NCI-H226 (cell line): ENCODE results near the gene PIK3R1.

Experiments used
- DNase-seq: peaks from one replicate; pipeline ENCODE4 v3.0.0-alpha.2; 2015

The PIK3R1 gene

DNA sequence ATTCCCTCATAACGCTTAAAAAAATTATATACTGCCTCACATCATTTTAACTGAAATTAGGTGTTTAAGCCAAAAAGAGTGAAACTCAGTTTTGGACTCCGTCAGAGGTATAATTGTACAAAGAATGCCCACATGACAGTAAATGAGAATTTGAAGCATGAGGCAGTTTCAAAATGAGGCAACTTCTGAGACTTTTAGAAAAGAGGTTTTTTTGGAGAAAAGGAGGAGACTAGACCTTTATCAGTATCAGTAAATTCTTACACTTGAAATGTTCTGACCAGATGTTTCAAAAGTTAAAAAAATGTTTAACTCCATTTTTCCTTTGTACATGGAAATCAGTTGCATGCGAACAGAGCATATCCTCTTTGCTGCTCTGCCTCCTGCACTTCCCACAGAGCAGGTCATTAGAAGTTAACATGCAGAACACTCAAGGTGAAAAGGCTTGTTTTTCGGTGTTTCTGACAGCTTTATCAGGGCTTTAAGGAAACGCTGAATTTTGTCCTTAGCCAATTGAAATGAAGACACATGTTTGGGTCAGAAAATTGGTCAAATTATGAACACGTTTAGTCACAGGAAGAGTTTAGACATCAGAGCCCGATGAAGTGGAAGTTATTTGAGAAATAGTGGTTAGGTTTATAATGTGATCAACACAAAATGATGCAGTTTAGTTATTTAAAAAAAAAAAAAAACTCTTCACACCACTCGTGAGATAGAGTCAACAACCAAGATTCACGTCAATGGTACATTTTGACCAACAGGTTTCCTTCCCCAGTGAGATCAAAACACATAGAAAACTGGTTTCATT, 59.5 kb downstream of the PIK3R1 start:
- no peak for DNase-seq

DNA sequence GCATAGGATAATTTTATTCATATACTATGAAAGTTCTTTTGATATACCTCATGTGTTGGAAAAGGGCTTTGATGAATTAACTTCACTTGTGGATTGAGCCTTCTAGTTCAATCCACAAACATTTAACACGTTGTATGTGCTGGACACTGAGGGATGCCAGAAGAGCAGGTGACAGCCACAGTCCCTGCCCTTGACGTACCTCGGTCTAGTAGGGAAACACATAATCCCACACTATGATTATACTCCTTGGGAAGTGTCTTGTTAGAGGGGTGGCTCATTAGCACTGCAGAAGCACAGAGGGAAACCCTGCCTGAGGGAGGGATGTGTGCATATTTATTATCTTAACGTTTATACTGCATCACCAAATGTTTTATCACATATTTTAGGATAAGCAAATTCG, 61.2 kb downstream of the PIK3R1 start:
- DNase-seq: no peak

DNA sequence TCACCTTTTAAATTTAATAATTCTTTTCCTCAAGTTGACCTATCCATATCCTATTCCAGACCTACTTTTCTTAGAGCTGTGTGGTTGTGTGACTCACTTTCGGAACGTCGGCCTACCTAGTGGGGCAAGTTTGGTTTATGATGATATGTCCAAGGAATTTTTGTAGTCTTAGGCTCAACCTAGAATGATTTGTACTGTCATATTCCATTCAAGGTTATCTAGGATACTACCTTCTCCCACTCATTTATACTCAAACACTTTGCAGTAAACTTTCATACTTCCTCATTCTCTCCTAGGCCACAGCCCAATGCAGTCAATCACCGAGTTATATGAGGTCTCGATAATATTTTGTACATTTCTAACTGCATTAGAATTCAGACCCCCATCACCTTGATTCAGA, 61.9 kb downstream of the PIK3R1 start:
- DNase-seq: peak; percentile 95

DNA sequence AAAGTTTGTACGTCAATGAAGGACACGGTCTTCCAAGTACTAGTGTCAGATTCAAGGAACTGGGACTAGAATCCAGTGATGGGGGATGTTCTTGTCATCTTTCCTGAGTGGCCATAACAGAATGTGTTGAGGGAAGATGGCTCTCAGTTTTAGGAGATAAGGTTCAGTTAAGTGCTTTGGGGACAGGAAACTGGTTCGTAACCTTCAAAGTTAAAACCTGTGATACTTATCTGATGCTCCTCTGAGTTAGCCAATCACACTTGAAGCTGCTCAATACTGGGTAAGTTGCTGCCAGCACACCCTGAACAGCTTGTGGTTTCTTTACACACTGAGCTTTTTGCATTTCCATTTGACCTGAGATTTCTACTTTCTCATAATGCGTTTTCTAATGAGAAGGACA, 64.4 kb downstream of the PIK3R1 start:
- DNase-seq: no peak

DNA sequence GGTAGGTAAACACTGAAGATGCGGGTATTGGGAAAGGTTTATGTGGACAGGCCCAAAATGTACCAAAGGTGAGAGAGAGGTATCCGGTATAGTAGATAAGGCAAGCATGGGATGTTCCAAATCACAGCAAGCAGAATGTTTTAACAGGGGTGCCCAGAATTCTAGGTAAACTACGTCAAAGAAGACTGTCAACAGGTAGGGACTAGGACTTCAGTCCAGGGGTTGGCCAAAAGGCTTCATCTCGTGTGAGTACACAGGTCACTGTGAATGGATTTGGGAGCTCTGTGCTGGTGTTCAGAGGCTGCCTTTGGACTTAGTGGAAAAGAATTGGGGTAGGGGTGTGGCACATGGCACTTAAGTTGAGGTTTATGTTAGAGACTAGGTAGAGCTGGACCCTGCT, 66.4 kb downstream of the PIK3R1 start:
- no peak for DNase-seq

DNA sequence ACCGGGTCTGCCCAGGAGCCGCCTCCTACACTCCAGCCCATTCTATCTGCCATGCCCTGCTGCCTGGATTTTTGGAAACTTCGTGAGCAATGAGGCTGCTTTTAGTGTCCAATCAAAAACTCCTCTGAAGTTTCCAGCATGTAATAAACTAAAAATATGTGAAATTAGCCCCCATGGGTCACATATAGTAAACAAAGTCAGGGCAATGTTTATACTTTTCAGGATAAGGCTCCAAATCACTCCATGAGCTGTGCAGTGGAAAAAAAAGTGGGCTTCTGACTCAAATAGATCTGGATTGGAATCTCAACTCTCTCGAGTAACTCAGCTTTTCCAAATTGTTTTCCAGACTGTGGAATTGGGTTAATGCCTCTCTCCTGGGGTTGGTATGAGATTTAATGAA, 68.2 kb downstream of the PIK3R1 start:
- no peak for DNase-seq

DNA sequence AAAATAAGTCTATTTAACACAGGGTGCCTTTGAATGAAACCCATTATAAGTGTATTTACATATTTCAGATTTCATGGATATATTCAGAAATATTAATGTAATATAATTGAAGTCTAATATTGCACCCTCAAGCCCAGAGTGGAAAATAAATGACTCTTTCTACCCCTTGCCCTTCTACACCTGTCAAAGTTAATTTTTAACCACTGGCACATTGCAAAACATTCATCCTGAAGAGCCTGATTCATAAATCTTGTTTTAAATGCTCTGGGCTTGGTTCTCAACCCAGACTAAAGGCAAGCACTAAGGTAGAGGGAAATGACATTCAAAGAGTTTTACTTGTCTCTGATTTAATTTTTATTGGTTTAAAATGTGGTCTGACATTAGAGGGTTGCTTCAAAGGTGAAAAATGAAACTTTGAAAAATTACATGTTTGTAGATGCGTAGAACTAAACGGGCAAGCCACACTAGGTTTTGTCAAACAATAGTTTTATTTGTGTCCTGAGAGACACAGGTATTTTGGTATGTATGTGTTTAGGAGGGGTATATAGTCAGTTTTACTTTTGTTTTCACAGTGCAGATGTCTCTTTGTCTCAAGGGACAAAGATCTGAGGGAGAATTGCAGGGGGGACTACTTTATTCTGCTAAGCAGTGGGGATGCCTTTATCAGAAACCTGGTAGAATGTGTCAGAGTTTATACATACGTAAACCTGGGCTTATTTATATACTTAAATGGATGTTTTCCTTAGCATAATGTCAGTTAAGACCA, 69.7 kb downstream of the PIK3R1 start:
- no peak for DNase-seq

DNA sequence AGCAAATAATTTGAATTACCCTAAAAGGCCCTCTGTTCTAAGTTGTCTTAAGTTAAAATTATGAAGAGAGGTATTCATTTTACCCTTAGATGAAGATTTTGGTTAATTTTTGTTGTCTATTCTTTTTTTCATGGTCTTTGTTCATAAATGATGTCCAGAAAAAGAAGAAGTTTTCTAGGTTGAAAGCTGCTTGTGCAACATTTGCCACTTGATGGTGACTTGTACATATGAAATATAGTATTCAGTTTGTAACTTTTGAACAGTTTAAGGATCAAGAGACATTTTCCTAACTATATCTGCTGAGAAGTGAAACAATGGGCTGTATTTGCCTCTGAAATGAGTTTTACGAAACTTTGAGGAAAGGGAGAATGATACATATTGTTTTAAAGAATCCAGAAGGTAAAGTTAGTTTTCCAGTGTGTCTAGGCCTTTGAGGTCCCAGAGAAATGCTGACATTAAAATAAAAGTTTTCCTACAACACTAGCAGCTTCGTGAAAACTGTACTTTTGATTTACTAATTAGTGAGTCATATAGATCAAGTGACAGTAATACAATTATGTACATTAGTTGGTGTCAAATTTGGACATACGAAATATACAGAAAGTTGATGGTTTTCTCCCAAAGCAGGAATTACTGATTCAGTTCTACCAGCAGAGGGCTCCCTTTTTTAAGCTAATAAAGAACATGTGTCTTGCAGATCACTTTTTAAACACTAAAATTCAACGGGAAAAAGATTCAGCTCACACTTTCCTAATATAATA, 70.5 kb downstream of the PIK3R1 start:
- DNase-seq: no peak

DNA sequence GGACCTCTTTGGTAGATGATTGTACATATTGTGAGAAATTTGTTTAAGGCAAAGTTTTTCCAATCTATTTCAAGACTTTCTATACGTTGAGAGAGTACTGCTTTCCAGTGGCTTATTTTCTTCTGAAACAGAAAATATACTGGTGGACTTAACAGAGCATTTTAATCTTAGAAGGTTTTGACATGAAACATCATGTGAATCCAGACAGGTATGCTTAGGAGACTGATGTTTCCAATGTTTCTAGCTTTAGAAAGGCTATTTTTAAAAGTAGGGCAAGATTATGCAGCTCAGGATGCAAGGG, 71.0 kb downstream of the PIK3R1 start:
- DNase-seq: no peak

DNA sequence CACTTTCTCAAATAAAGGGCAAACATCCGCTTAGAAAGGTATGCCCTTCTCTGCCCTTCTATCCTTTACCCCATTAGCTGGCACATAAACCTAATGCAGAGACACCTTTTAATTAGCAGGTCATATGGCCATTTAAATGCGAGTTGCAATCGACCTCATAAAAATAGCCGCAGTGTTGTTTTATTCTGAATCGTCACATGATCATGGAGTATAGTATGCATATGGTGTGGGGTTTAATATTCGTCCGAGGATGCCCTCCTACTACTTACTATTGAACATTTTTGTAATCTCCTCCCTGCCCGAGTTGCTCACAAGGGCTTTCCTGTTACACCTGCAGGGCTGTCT, 72.0 kb downstream of the PIK3R1 start:
- no peak for DNase-seq

DNA sequence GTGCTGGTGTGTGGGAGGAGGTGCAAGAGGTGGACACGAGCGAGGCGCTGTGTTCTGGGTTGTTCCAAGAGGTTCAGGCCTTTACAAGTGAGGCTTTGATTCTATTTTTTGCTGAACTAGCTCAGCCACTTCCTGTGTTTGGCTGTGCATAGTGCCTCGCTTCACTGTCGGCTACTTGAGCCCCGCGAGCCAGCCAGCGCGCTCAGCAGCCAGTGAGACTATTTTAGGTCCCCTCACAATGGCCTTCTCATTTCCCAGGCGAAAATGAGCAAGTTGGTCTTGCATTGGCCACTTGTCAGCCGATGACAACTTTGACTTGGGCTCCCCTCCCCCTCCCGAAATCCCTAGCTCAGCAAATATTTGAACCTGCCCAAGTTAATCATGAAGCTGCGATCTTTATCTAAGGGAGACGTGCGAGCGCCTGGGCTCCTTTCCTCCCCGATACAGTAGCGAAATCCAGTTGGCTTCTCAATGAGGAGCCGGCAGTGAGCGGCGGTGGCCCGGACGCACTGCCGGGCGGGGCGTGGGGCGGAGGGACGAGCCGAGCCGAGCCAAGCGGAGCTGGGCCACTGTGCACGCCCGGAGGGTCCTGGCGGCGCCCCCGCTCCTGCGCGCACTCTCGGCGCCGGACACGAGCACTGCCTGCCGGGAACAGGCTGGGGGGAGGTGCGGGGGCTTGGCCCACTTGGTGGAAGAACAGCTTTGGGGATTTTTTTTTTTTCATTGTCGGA, 72.6 kb downstream of the PIK3R1 start:
- no peak for DNase-seq

DNA sequence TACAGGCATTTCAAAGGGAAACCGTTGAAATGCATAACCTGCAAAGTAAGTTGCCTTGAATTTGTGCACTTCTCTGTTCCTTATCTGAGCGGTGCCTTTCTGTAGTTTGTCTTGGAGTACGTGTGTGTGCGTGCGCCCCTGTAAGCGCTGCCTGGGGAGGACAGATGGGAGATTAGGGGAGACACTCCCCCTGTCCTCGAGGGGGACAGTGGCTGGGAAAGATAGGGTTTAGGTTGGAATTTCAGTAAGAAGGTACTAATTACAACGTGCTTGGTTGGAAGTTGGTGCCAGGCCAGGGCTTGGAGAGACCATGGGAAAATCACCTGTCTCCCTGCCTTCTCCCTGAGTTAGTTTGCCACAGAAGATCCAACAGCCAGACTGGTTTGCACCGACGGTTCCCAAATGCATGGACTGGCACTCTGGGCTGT, 73.2 kb downstream of the PIK3R1 start:
- no peak for DNase-seq

DNA sequence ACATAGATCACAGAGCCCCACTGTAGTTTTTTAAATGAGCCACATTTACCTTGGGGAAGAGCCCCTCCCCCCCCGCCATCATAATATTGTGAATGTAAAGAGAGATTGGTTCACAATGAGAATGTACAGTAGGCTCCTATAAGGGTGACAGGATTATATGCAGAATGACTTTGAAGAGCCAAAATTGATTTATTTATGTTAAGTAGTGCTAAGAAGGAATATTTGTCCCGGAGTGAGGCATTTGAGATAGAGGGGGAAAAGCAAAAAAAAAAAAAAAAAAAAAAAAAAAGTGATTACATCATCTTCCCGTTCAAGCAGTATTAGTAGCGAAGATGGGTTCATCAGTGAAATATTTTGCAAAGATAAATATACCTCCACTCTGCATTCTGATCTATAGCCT, 73.9 kb downstream of the PIK3R1 start:
- no peak for DNase-seq

DNA sequence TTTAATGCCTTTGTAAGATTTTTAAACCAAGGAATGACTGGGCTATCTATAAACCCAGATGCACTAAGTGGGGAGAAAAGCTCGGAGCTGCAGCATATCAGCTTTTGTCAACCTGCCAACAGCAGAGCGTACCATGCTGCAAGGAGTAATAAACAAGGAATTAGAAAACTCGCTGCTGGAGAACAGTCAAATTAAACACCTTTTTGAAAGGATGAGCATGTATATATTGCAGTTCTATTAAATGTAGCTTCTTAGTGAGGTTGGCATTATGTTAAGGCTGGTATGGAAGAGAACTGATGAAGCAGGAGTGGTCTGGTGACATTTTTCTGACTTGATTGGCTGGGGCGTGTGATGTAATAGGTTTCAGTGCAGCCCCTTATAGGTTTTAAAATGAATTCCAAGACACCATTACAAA, 74.7 kb downstream of the PIK3R1 start:
- no peak for DNase-seq

DNA sequence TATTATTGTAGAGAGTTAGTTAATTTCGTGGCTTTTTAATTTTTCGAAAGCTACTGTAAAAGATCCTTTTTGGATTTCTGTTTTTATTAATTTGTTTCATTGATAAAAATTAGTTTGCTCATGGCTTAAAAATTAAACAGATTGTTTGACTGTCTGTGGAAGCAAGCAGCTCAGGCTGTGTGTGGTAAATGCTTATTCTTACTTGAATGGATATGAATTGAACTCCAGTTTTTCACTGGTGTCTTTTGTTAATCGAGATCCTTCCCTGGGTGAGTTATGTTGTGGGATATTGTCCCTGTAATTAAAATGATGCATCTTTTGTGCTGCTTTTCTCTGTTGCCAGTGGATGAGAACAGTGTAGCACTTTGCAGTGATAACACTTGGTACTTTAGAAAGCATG, 75.3 kb downstream of the PIK3R1 start:
- DNase-seq: no peak

DNA sequence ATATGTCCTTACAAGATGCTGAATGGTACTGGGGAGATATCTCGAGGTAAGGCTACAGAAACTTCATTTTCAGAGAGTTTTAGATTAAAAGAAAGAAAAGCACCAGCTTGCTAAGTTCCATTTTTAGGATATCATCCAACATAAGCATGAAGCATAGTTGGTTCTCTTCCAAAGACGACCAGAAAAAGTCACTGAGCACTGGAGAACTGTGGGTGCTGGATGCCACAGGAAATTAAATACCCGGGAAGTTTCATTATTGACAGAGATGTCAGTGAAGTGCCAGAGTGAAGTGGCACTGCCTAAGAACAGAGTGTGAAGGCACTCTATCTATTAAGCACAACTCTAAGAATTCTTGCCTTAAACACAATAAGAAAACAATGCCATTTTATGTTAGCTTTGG, 76.8 kb downstream of the PIK3R1 start:
- no peak for DNase-seq

DNA sequence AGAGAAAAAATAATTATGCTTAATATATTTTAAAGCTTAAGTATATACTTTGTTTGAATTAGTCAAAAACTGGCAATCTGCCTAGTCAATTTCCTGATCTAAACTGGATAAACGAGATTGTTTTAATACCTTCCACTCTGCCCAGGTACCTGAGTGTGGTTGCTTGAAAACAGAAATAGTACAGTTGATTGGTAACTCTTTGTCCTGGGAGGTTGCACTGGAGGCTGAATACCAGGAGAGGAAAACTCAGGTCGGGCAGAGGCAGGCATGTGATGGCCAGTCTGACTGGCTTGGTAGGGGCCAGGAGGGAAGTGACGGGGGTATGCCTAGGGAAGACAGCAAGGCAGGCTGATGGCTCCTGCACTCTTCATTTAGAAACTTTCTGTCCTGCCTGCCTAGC, 80.2 kb downstream of the PIK3R1 start:
- no peak for DNase-seq

DNA sequence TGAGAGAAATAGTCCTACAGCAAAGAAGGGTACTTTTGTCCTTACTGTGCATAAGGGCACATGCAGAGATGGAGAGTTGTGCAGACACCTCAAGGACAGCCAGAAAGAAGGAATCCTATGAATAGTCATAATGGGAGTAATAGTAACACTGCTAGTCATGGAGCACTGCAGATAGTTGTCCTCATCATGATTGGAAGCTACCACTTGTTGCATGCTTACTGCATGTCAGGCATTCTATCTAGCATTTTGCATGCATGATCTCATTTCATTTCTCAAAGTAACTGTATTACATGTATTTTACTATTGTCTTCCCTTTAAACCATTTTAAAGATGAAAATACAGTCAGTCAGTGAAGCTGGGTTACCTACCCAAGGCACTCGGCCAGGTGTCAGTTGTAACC, 81.3 kb downstream of the PIK3R1 start:
- no peak for DNase-seq

DNA sequence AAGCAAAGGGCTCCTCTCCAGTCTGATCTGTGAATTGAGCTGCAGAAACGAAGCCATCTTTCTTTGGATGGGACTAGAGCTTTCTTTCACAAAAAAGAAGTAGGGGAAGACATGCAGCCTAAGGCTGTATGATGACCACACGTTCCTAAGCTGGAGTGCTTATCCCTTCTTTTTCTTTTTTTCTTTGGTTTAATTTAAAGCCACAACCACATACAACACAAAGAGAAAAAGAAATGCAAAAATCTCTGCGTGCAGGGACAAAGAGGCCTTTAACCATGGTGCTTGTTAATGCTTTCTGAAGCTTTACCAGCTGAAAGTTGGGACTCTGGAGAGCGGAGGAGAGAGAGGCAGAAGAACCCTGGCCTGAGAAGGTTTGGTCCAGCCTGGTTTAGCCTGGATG, 82.1 kb downstream of the PIK3R1 start:
- no peak for DNase-seq

DNA sequence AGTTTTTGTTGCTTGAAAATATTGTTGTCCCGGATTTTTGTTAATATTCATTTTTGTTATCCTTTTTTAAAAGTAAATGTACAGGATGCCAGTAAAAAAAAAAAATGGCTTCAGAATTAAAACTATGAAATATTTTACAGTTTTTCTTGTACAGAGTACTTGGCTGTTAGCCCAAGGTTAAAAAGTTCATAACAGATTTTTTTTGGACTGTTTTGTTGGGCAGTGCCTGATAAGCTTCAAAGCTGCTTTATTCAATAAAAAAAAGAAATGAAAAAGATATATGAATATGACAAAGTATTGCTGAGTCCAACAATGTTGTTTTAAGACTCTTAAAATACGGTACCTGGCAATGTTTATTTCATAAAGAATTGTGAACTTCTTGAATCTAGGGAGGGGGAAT, 82.9 kb downstream of the PIK3R1 start:
- no peak for DNase-seq

DNA sequence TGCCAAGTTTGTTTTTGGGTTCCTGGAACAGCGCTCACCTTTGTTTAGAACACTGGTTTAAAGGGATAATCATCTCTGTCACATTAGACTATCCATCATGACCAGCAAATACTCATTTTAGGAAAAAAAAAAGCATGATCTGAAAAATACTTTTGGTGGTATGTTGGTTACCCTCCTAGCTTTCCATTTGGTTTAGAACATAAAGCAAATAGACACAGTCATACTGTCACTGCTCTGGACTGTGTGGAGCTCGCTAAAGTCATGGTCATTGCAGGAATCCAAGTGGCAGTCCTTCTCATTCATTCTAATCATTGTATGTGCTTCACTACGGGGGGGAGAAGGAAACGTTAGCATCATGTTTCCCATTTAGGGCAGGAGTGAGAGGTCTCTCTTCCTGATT, 83.5 kb downstream of the PIK3R1 start:
- DNase-seq: no peak

DNA sequence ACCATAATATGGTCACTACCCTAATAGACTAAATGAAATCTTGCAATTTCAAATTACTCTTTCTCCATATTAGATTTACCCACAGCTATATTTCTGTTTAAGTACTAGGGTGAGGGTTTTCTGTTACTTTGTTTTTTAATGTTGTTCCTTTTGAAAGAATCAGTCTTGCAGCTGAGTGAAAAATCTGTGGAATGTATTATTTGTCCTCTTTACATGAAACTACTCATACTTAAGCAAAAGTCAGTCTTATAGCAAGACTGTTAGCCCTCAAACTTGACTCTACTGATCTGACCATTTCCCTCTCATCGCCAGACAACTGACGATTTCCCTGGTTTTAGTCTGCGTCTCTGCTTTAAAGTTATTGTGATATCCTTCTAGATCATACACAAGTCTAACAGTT, 84.0 kb downstream of the PIK3R1 start:
- no peak for DNase-seq

DNA sequence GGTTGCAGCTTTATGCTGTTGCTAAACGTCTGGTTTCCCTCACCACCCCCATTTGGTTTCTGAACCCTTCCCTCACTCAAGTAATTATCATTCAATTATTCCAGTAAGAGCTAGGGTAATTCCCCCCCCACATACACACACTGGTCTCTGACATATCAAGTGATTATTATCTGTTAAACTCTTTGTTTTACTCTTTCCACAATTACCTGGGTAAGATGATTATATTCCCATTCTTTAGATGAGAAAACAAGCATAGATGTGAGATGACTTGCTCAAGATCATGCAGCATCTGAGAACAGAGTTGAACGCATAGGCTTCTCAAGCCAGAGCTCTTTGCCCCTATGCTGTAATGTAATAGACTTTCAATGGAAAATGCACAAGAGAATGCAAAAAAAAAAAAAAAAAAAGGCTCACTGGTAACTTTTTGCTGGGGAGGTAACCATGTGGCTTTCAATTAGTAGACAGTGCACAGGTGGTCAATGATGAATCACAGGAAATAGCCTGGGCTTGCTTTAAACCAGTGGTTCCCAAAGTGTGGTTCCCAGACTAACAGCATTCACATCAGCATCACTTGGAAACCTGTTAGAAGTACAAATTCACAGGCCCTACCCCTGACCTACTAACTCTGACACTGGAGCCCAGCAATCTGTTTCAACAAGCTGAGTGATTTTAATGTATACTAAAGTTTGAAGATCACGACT, 87.6 kb downstream of the PIK3R1 start:
- peak; percentile 55 for DNase-seq
